IPS DF 6.9 (cell line): ENCODE data around the gene POLR3B.
"Not testable (repeated sequence)": the region's sequence is repeated elsewhere in the genome, so short reads cannot be mapped to it uniquely, and the experiment has no call there.

ENCODE experiments used
- DNase-seq: peaks from one replicate; pipeline ENCODE4 v3.0.0-alpha.2; 2013; ENCODE audit warnings: low read depth, low spot score
- H3K27ac ChIP-seq: one replicate; pipeline ENCODE4 v1.5.1; 2013; ENCODE audit warnings: low read length, control low read depth
- H3K27me3 ChIP-seq: 2 replicates; pipeline ENCODE4 v1.6.1; 2013; ENCODE audit warnings: mild to moderate bottlenecking, low read length; ENCODE audit not compliant: control insufficient read depth, insufficient read depth
- H3K36me3 ChIP-seq: 2 replicates; pipeline ENCODE4 v1.6.1; 2013; ENCODE audit warnings: low read length; ENCODE audit not compliant: control insufficient read depth, insufficient read depth
- H3K4me1 ChIP-seq: 2 replicates; pipeline ENCODE4 v1.6.1; 2013; ENCODE audit warnings: low read length; ENCODE audit not compliant: control insufficient read depth, insufficient read depth
- H3K4me3 ChIP-seq: 2 replicates; pipeline ENCODE4 v1.5.1; 2013; ENCODE audit warnings: mild to moderate bottlenecking, low read length
- H3K9me3 ChIP-seq: 2 replicates; pipeline ENCODE4 v1.6.1; 2013; ENCODE audit warnings: low read length, inconsistent platforms; ENCODE audit not compliant: control insufficient read depth, insufficient read depth
- WGBS: extraction: QIAGEN DNeasy Blood & Tissue Kit; methylation state at CpG from one replicate; pipeline ENCODE4 v1.1.7; 2013; ENCODE audit warnings: mixed read lengths, missing lambda C conversion rate; ENCODE audit not compliant: insufficient read length, insufficient coverage; 5-methylcytosine and 5-hydroxymethylcytosine counted together

Gene POLR3B

DNA sequence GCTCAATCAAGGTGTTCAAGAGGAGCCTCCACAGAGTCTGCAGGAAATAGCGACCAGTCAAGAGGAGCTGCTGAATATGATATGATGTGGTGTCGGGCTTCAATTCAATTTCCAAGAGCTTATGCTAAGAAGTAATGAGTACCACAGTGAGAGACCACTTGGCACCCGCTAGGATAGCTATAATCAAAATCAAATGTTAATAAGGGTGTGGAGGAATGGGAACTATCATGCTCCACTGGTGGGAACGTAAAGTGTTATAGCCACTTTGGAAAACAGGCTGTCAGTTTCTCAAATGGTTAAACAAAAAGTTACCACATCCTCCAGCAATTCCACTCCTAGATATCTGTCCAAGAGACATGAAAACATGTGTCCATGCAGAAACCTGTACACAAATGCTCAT, 6.7 kb downstream of the POLR3B start:
- Histone ChIP-seq H3K4me1 (no peaks in the 10 kb centered on the region), H3K4me3 (no peak overlapping the region), H3K36me3 (no peaks in the 10 kb centered on the region), H3K9me3 (no peaks in the 10 kb centered on the region), H3K27me3 (no peaks in the 10 kb centered on the region), H3K27ac (no peak overlapping the region)
- WGBS: no CpG with 5 or more reads among the region's 4 CpGs
- DNase-seq: no peak

DNA sequence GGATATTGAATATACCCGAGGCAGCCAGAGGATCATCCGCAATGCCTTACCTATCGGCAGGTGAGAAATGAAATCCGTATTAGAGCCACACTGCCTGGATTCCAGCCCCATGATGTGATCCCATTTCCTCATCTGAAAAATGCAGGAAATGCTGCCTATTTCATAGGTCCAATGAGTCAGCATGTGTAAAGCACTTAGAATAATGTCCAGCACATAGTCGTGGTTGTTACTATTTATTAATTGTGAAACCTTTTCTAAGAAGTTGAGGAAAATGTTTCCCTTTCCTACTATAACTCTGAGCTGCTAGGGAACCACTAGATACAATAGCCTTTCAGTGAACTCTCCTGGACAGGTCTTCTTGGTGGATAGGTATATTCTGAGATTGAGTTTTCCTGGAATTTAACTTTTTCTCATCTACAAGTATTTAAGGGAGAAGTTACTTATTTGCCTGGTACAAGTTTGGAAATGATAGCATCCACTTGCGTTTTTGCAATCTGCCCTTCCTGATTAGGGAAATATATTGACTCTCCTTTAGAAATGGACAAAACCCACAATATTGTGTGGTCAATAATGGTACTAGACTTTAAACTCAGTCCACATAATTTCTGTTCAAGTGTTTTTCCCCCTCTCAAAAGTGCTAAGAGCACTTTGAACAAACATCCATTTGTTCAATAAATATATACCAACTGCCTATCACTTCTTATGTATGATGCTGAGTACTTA, 12.2 kb downstream of the POLR3B start:
- WGBS: no CpG with 5 or more reads among the region's 6 CpGs
- Histone ChIP-seq H3K27ac (no peak overlapping the region), H3K4me3 (no peak overlapping the region), H3K4me1 (no peaks in the 10 kb centered on the region), H3K27me3 (no peaks in the 10 kb centered on the region), H3K9me3 (no peaks in the 10 kb centered on the region), H3K36me3 (no peaks in the 10 kb centered on the region)
- no peak for DNase-seq

DNA sequence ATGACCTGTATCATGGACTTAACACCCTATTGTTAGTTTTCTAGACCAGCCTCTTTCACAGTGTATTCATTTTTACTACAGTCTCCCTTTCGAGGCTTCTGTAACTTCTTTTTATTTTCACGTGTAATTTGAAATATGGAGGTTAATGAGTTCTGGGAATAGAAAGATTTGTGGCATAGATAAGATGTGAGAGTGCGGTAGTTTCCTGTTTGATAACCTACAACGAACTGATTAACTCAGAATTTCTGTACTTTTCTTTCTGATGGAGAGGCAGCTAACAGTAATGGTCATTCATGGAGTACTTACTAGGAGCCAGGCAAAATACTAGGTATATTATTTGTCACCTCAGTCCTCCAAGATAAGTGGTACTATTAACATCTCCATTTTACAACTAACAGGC, 21.2 kb downstream of the POLR3B start:
- no peaks in the 10 kb centered on the region for H3K27me3 ChIP-seq
- 100% methylated on average over 2 of the region's 4 CpGs for WGBS
- no peak for DNase-seq
- no peaks in the 10 kb centered on the region for H3K4me1 ChIP-seq
- no peak overlapping the region for H3K4me3 ChIP-seq
- H3K9me3 ChIP-seq: no peaks in the 10 kb centered on the region
- no peaks in the 10 kb centered on the region for H3K36me3 ChIP-seq
- H3K27ac ChIP-seq: no peak overlapping the region

- no peaks in the 10 kb centered on the region for H3K36me3 ChIP-seq
- no peak overlapping the region for H3K4me3 ChIP-seq
- no peaks in the 10 kb centered on the region for H3K9me3 ChIP-seq
- no peaks in the 10 kb centered on the region for H3K27me3 ChIP-seq
- WGBS: no CpG with 5 or more reads among the region's 1 CpG
- H3K27ac ChIP-seq: no peak overlapping the region
- DNase-seq: no peak
- H3K4me1 ChIP-seq: no peaks in the 10 kb centered on the region
These were observed 23.4 kb downstream of the POLR3B start for GRCh38 chr12:106380954-106381353.

DNA sequence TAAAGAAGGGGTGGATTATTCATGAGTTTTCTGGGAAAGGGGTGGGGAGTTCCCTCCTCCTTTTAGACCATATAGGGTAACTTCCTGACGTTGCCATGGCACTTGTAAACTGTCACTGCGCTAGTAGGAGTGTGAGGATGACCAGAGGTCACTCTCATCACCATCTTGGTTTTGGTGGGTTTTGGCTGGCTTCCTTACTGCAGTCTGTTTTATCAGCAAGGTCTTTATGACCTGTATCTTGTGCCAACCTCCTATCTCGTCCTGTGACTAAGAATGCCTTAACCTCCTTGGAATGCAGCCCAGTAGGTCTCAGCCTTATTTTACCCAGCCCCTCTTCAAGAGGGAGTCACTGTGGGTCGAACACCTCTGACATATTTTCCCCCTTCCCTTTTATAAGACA, 24.3 kb downstream of the POLR3B start:
- H3K36me3 ChIP-seq, H3K9me3 ChIP-seq, H3K27me3 ChIP-seq, H3K4me1 ChIP-seq, H3K4me3 ChIP-seq, DNase-seq, H3K27ac ChIP-seq: not testable (repeated sequence)
- WGBS: no CpG with 5 or more reads among the region's 4 CpGs

- no peak overlapping the region for H3K4me3 ChIP-seq
- no CpG with 5 or more reads among the region's 5 CpGs for WGBS
- H3K9me3 ChIP-seq: no peaks in the 10 kb centered on the region
- H3K4me1 ChIP-seq: no peaks in the 10 kb centered on the region; the same call in 1 of the 2 replicates
- no peak overlapping the region for H3K27ac ChIP-seq
- no peaks in the 10 kb centered on the region for H3K27me3 ChIP-seq
- no peaks in the 10 kb centered on the region for H3K36me3 ChIP-seq
- DNase-seq: no peak
These were observed 29.4 kb downstream of the POLR3B start for GRCh38 chr12:106386813-106387535.

DNA sequence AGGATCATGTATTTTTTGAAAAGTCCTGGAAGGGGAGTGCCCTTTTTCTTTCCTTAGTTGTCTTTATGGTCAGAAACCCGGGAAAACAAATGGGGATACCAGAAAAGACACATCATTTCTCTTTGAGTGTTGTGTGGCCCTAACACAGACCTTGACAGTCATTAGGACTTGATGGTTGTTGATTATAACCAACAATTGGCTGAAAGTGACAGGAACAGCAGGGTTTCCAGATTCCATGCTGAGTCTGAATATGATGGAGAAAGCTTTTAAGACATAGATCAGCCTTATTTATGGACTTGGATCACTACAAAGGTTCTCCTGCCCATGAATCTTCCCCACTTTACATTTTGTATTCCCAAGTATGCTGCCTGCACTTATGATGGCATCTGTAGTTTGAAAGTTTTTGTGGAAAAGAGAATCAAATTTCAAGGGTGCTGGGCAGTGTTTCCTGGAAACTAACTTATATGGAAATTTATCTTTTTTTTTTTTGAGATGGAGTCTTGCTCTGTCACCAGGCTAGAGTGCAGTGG, 30.4 kb downstream of the POLR3B start:
- Histone ChIP-seq H3K9me3 (no peaks in the 10 kb centered on the region), H3K27ac (no peak overlapping the region), H3K36me3 (no peaks in the 10 kb centered on the region), H3K27me3 (no peaks in the 10 kb centered on the region), H3K4me3 (no peak overlapping the region), H3K4me1 (no peaks in the 10 kb centered on the region; the same call in 1 of the 2 replicates)
- DNase-seq: no peak
- WGBS: no CpG with 5 or more reads among the region's 1 CpG

GRCh38 chr12:106389151-106389550, 31.6 kb downstream of the POLR3B start:
- no peaks in the 10 kb centered on the region for H3K36me3 ChIP-seq
- WGBS: no CpG with 5 or more reads among the region's 4 CpGs

GRCh38 chr12:106392759-106393158, 35.2 kb downstream of the POLR3B start:
- Histone ChIP-seq H3K4me1 (no peaks in the 10 kb centered on the region; the same call in 1 of the 2 replicates), H3K27ac (no peak overlapping the region), H3K4me3 (no peak overlapping the region), H3K27me3 (no peaks in the 10 kb centered on the region), H3K36me3 (no peaks in the 10 kb centered on the region), H3K9me3 (no peaks in the 10 kb centered on the region)
- DNase-seq: no peak
- WGBS: no CpG with 5 or more reads among the region's 1 CpG

More at GRCh38 chr12:106389151-106389550, 31.6 kb downstream of the POLR3B start:
- Histone ChIP-seq H3K27me3 (no peaks in the 10 kb centered on the region), H3K9me3 (no peaks in the 10 kb centered on the region), H3K27ac (no peak overlapping the region), H3K4me1 (no peaks in the 10 kb centered on the region; the same call in 1 of the 2 replicates), H3K4me3 (no peak overlapping the region)
- no peak for DNase-seq

- DNase-seq: no peak
- no peaks in the 10 kb centered on the region for H3K36me3 ChIP-seq
- no CpG with 5 or more reads among the region's 2 CpGs for WGBS
- H3K27me3 ChIP-seq: no peaks in the 10 kb centered on the region
- no peak overlapping the region for H3K27ac ChIP-seq
- no peak overlapping the region for H3K4me3 ChIP-seq
- H3K4me1 ChIP-seq: no peaks in the 10 kb centered on the region
- H3K9me3 ChIP-seq: no peaks in the 10 kb centered on the region
These were observed 52.3 kb downstream of the POLR3B start for GRCh38 chr12:106409878-106410277.
